Prostate gland (tissue), 2 donors: ENCODE results near the gene TMEM202. TPM values are rescaled to one million over a fixed set of nuclear protein-coding genes. Genes with fewer than 3 reads are reported as not detected.
"Not testable (repeated sequence)": the region's sequence is repeated elsewhere in the genome, so short reads cannot be mapped to it uniquely, and the experiment has no call there.

Experiments used
- DNase-seq: peaks from one replicate; pipeline ENCODE4 v3.0.0-alpha.2; 2019; ENCODE audit warnings: low spot score
- H3K27ac ChIP-seq, 2 donors: fragments of 200-600 bp; sonication (generic); 2 replicates each; pipeline ENCODE4 v1.5.1; 2017 to 2019
- H3K27me3 ChIP-seq: fragments of 200-600 bp; sonication (generic); replicated peaks from 2 replicates; pipeline ENCODE4 v1.5.1; 2019; ENCODE audit not compliant: insufficient read depth
- H3K36me3 ChIP-seq, 2 donors: fragments of 200-600 bp; sonication (generic); 1 replicate in 1 of 2; 2 replicates in 1 of 2; pipeline versions ENCODE4 v1.5.1 to v1.8.1; 2017 to 2019
- H3K4me1 ChIP-seq: fragments of 200-600 bp; sonication (generic); replicated peaks from 2 replicates; pipeline ENCODE4 v1.5.1; 2019
- H3K4me3 ChIP-seq, 2 donors: fragments of 200-600 bp; sonication (generic); 2 replicates each; pipeline ENCODE4 v1.5.1; 2017 to 2019
- H3K9me3 ChIP-seq: fragments of 200-600 bp; sonication (generic); 2 replicates; pipeline ENCODE4 v1.5.1; 2017
- POLR2A ChIP-seq: fragments of 450-650 bp; IDR thresholded peaks from one replicate; pipeline ENCODE4 v1.6.1; 2016; ENCODE audit warnings: antibody characterized with exemption, mild to moderate bottlenecking
- POLR2AphosphoS5 ChIP-seq: sonication (generic); formaldehyde crosslinking; IDR thresholded peaks from one replicate; pipeline ENCODE4 v1.6.1; 2017; ENCODE audit warnings: antibody characterized with exemption
- WGBS: methylation state at CpG from one replicate; pipeline ENCODE4 v1.1.5; 2018; 5-methylcytosine and 5-hydroxymethylcytosine counted together
- intact Hi-C: fragments of 100-400 bp; cut with DNase I; formaldehyde crosslinking; loops from one replicate; pipeline ENCODE4 v1.14.2; 2022
- total RNA-seq, 2 donors: library from RNA; depleted of rRNA; stranded (reverse); fragments of >200 nt; gene quantifications; one replicate each; pipeline ENCODE4 v1.1.0, GENCODE V29; 2016
- TF ChIP-seq, protein P1 (sequence below), 4 experiments: fragments of 200-600 bp in 2 of 4; fragments of 450-650 bp in 2 of 4; sonication (generic) in 2 of 4; IDR thresholded peaks; 1 replicate in 3 of 4; 2 replicates in 1 of 4; pipeline ENCODE4 v1.5.1; 2016 to 2019; ENCODE audit warnings: antibody characterized with exemption in 4 of 4, mild to moderate bottlenecking in 2 of 4, moderate library complexity in 2 of 4

TMEM202 gene
- total RNA-seq, 2 donors from 2014 or later, result not detected

- no peaks in the 10 kb centered on the region for H3K36me3 ChIP-seq
- no peak overlapping the region for H3K27ac ChIP-seq
- H3K4me1 ChIP-seq, result no peaks in the 10 kb centered on the region
- WGBS, result 85% methylated on average over 5 of the region's 5 CpGs
- DNase-seq, result no peak
- no peak overlapping the region for H3K4me3 ChIP-seq
- intact Hi-C loops, result no loop called here
- no peaks in the 10 kb centered on the region for H3K9me3 ChIP-seq
- H3K27me3 ChIP-seq, result no peaks in the 10 kb centered on the region
- no peak for TF ChIP-seq POLR2AphosphoS5
- no peak for TF ChIP-seq POLR2A
- TF ChIP-seq, protein P1, sequence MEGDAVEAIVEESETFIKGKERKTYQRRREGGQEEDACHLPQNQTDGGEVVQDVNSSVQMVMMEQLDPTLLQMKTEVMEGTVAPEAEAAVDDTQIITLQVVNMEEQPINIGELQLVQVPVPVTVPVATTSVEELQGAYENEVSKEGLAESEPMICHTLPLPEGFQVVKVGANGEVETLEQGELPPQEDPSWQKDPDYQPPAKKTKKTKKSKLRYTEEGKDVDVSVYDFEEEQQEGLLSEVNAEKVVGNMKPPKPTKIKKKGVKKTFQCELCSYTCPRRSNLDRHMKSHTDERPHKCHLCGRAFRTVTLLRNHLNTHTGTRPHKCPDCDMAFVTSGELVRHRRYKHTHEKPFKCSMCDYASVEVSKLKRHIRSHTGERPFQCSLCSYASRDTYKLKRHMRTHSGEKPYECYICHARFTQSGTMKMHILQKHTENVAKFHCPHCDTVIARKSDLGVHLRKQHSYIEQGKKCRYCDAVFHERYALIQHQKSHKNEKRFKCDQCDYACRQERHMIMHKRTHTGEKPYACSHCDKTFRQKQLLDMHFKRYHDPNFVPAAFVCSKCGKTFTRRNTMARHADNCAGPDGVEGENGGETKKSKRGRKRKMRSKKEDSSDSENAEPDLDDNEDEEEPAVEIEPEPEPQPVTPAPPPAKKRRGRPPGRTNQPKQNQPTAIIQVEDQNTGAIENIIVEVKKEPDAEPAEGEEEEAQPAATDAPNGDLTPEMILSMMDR (IDR thresholded peaks at IDR 0.05), result no peak
These were observed 13.0 kb downstream of the TMEM202 start for GRCh38 chr15:72411111-72411510.

GRCh38 chr15:72411544-72411943 is 13.4 kb downstream of the TMEM202 start:
- Histone ChIP-seq H3K36me3 (no peaks in the 10 kb centered on the region), H3K9me3 (no peaks in the 10 kb centered on the region), H3K4me3 (no peak overlapping the region), H3K27me3 (no peaks in the 10 kb centered on the region), H3K4me1 (no peaks in the 10 kb centered on the region), H3K27ac (no peak overlapping the region)
- intact Hi-C loops, result no loop called here
- DNase-seq, result no peak
- 38% methylated on average over 1 of the region's 1 CpG for WGBS
- no peak for TF ChIP-seq POLR2AphosphoS5
- TF ChIP-seq, protein P1 (IDR thresholded peaks at IDR 0.05), result no peak
- TF ChIP-seq POLR2A, result no peak

DNA sequence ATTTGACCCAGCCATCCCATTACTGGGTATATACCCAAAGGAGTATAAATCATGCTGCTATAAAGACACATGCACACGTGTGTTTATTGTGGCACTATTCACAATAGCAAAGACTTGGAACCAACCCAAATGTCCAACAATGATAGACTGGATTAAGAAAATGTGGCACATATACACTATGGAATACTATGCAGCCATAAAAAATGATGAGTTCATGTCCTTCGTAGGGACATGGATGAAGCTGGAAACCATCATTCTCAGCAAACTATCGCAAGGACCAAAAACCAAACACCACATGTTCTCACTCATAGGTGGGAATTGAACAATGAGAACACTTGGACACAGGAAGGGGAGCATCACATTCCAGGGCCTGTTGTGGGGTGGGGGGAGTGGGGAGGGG is 15.2 kb downstream of the TMEM202 start:
- H3K36me3 ChIP-seq, H3K27me3 ChIP-seq, DNase-seq, H3K9me3 ChIP-seq, H3K4me3 ChIP-seq, H3K4me1 ChIP-seq, intact Hi-C loops, H3K27ac ChIP-seq: not testable (repeated sequence)
- 77% methylated on average over 3 of the region's 3 CpGs for WGBS

GRCh38 chr15:72415304-72415703 is 17.2 kb downstream of the TMEM202 start:
- WGBS, result 66% methylated on average over 2 of the region's 2 CpGs
- DNase-seq, result no peak
- no peak for TF ChIP-seq POLR2A
- TF ChIP-seq POLR2AphosphoS5, result no peak
- TF ChIP-seq, protein P1 (IDR thresholded peaks at IDR 0.05), result no peak
- no peaks in the 10 kb centered on the region for H3K36me3 ChIP-seq
- intact Hi-C loops, result no loop called here
- no peaks in the 10 kb centered on the region for H3K4me1 ChIP-seq
- no peaks in the 10 kb centered on the region for H3K9me3 ChIP-seq
- no peaks in the 10 kb centered on the region for H3K27me3 ChIP-seq
- no peak overlapping the region for H3K4me3 ChIP-seq
- H3K27ac ChIP-seq, result no peak overlapping the region

DNA sequence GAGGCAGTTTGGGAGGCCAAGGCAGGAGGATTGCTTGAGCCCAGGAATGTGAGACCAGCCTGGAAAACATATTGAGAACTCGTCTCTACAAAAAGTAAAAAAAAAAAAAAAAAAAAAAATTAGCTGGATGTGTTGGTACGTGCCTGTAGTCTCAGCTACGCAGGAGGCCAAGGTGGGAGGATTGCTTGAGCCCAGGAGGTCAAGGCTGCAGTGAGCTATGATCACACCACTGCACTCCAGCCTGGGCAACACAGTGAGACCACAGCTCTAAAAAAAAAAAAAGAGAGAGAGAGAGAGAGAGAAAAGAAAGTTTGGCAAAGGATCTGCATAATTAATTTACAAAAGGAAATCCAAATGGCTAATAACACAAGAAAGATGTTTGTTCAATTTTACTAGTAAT is 21.7 kb downstream of the TMEM202 start:
- H3K4me3 ChIP-seq, DNase-seq, H3K27ac ChIP-seq, H3K36me3 ChIP-seq, intact Hi-C loops, H3K4me1 ChIP-seq, H3K27me3 ChIP-seq, H3K9me3 ChIP-seq: not testable (repeated sequence)
- 71% methylated on average over 3 of the region's 3 CpGs for WGBS

- no peak for DNase-seq
- intact Hi-C loops, result no loop called here
- 81% methylated on average over 2 of the region's 2 CpGs for WGBS
- Histone ChIP-seq H3K27ac (no peak overlapping the region), H3K4me3 (no peak overlapping the region), H3K27me3 (no peaks in the 10 kb centered on the region), H3K36me3 (no peaks in the 10 kb centered on the region), H3K4me1 (no peaks in the 10 kb centered on the region), H3K9me3 (no peaks in the 10 kb centered on the region)
- TF ChIP-seq POLR2AphosphoS5 (no peak), POLR2A (no peak)
- TF ChIP-seq, protein P1 (IDR thresholded peaks at IDR 0.05), result no peak
These were observed 22.5 kb downstream of the TMEM202 start for GRCh38 chr15:72420576-72420975.
